CD4-positive, alpha-beta T cell treated with Interleukin-12 subunit alpha and Interleukin-12 subunit beta, for 1 hour (primary cell): Measurements from ENCODE around the gene MRPS33.
"Not testable (repeated sequence)": the region's sequence is repeated elsewhere in the genome, so short reads cannot be mapped to it uniquely, and the experiment has no call there.

ENCODE experiments used
- DNase-seq: peaks from one replicate; pipeline ENCODE4 v3.0.0-alpha.2; 2020

Gene MRPS33

GRCh38 chr7:141012044-141012685, 2.6 kb downstream of the MRPS33 start:
- DNase-seq = peak; percentile 87

GRCh38 chr7:141011443-141011842, 3.3 kb downstream of the MRPS33 start:
- DNase-seq = no peak

GRCh38 chr7:141003172-141004065, 11.3 kb downstream of the MRPS33 start:
- no peak for DNase-seq

- no peak for DNase-seq
Measured at GRCh38 chr7:141001546-141001945, 13.2 kb downstream of the MRPS33 start.

- no peak for DNase-seq
Measured at GRCh38 chr7:141001122-141001521, 13.6 kb downstream of the MRPS33 start.

GRCh38 chr7:140998715-140999114, 16.0 kb downstream of the MRPS33 start:
- no peak for DNase-seq

- DNase-seq = no peak
Measured at GRCh38 chr7:140992422-140992821, 22.3 kb downstream of the MRPS33 start.

GRCh38 chr7:140990193-140990962, 24.4 kb downstream of the MRPS33 start:
- no peak for DNase-seq

GRCh38 chr7:140989068-140989467, 25.7 kb downstream of the MRPS33 start:
- DNase-seq = no peak

- peak; percentile 18 for DNase-seq
Measured at GRCh38 chr7:140983802-140984201, 30.9 kb downstream of the MRPS33 start.

- DNase-seq = no peak
Measured at GRCh38 chr7:140982508-140982907, 32.2 kb downstream of the MRPS33 start.

GRCh38 chr7:140981951-140982350, 32.8 kb downstream of the MRPS33 start:
- no peak for DNase-seq

- no peak for DNase-seq
Measured at GRCh38 chr7:140977741-140978140, 37.0 kb downstream of the MRPS33 start.

- DNase-seq = no peak
Measured at GRCh38 chr7:140972876-140973829, 41.6 kb downstream of the MRPS33 start.

GRCh38 chr7:140972344-140972743, 42.4 kb downstream of the MRPS33 start:
- no peak for DNase-seq

- DNase-seq = no peak
Measured at GRCh38 chr7:140967438-140967837, 47.3 kb downstream of the MRPS33 start.

GRCh38 chr7:140966561-140967233, 48.1 kb downstream of the MRPS33 start:
- no peak for DNase-seq

- DNase-seq = no peak
Measured at GRCh38 chr7:140961117-140961516, 53.6 kb downstream of the MRPS33 start.

GRCh38 chr7:140956997-140957396, 57.8 kb downstream of the MRPS33 start:
- not testable (repeated sequence) for DNase-seq
